GM18873 (cell line): ENCODE measurements around the gene CACNA2D1.
"Not testable (repeated sequence)": the region's sequence is repeated elsewhere in the genome, so short reads cannot be mapped to it uniquely, and the experiment has no call there.

Experiments used
- ATAC-seq: cut with Tn5 transposase; IDR thresholded peaks from one replicate; pipeline ENCODE4 v1.9.1; 2021; ENCODE audit warnings: mild to moderate bottlenecking, moderate library complexity, moderate number of reproducible peaks; ENCODE audit not compliant: unreplicated experiment, low FRiP score

CACNA2D1 gene

GRCh38 chr7:82017334-82017943 lies 426.1 kb downstream of the CACNA2D1 start:
- ATAC-seq: no peak

GRCh38 chr7:82015751-82016150 lies 427.8 kb downstream of the CACNA2D1 start:
- ATAC-seq: no peak

GRCh38 chr7:82014574-82014973 lies 429.0 kb downstream of the CACNA2D1 start:
- ATAC-seq: not testable (repeated sequence)

- ATAC-seq: no peak
These were observed 431.1 kb downstream of the CACNA2D1 start for GRCh38 chr7:82012453-82012852.

- ATAC-seq: no peak
These were observed 433.2 kb downstream of the CACNA2D1 start for GRCh38 chr7:82010416-82010815.

- ATAC-seq: no peak
These were observed 436.3 kb downstream of the CACNA2D1 start for GRCh38 chr7:82007315-82007714.

GRCh38 chr7:82005056-82005455 lies 438.5 kb downstream of the CACNA2D1 start:
- ATAC-seq: no peak

GRCh38 chr7:81993186-81993585 lies 450.4 kb downstream of the CACNA2D1 start:
- no peak for ATAC-seq

- ATAC-seq: no peak
These were observed 453.2 kb downstream of the CACNA2D1 start for GRCh38 chr7:81990395-81990794.

- no peak for ATAC-seq
These were observed 456.7 kb downstream of the CACNA2D1 start for GRCh38 chr7:81986723-81987470.

GRCh38 chr7:81983406-81983805 lies 460.2 kb downstream of the CACNA2D1 start:
- ATAC-seq: no peak

DNA sequence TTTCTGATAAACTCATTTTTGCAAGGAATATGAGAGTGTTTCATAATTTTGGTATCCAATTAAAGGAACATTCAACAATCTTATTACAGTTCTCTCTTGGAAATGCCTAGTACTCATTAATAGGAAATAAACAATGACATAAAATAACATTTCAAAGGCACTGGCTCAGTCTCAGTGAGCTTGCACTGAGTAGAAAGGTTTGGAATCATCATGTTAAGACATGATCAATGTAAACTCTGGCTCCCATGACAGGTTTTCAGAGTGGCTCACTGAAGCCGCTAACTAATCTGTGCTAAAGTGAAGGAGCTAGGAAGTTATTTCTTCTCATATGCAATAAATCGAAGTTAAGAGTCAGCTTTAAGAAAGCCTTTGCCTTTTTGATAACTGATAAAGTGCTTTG lies 470.5 kb downstream of the CACNA2D1 start:
- no peak for ATAC-seq

DNA sequence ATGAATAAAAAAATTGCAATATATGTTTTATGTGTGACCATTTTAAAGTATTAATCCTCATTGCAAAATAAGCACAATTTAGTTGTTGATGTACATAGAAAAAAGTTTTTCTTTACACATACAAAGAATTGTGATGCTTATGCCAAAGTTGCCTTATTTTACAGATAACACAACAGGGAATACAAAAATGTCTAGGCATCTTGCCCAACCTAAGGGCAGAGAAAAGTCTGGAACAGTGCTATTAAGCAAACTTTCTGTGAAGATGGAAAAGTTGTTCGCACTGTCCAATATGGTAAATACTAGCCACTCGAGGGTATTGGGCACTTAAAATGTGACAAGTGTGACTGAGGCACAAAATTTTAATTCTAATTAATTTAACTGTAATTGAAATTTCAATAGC lies 483.6 kb downstream of the CACNA2D1 start:
- ATAC-seq: no peak

DNA sequence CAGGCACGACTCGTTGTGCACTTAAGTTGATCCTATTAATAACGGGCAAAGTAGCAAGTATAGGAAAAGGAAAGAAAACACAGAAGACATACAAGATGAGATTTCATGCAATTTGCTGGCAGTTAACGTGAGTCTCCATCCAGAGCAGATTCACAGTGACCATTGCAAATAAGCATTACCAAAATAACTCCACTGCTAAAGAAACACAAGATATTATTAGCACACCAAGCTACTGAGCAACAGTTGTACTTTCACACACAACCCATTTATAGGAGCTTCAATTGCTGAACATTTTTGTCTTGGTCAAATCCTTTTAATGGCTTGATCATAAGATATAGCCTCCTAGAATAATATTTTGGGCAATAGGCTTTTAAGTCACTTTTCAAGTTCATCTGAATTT lies 486.1 kb downstream of the CACNA2D1 start:
- ATAC-seq: no peak

DNA sequence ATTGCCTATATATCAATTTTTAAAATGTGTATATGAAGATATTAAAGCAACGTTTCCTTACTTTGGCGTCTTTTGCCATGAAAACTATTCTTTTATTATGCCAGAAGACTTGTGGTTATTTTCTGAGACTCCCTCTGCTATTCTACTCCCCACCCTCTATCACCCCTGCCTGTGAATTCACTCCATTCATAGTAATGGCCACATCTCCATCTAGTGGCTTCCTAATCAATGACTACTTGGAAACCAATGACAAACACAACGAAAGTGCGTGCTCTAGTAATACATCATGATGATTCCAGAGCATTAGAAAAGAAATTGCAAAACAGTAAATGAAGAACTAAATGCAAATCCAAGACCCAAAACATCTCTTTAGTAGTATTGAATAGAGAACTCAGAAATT lies 487.1 kb downstream of the CACNA2D1 start:
- ATAC-seq: peak; percentile 69

- ATAC-seq: no peak
These were observed 494.3 kb downstream of the CACNA2D1 start for GRCh38 chr7:81949306-81949705.

GRCh38 chr7:81944058-81944457 lies 499.5 kb downstream of the CACNA2D1 start:
- ATAC-seq: no peak

- ATAC-seq: no peak
These were observed 506.5 kb downstream of the CACNA2D1 start for GRCh38 chr7:81937091-81937490.

- ATAC-seq: no peak
These were observed 508.8 kb downstream of the CACNA2D1 start for GRCh38 chr7:81934596-81935301.

GRCh38 chr7:81932936-81933335 lies 510.6 kb downstream of the CACNA2D1 start:
- no peak for ATAC-seq

DNA sequence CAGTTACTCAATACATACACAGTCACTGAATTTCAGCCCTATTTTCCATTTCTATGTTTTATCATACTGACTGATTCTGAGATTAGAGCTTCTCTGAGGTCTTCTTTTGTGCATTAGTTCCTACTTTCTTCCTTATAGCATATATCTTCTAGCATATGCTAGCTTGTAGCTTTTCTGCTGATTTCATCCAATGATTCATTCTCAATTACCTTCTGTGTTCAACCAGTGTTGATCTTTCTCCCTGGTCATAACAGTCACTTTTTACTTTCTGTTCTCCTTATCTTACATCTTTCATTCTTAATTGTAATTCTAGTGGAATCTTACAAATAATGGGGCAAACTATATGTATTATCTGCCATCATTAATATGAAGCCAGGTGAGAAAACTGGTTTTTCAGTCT lies 514.2 kb downstream of the CACNA2D1 start:
- ATAC-seq: no peak

GRCh38 chr7:81926154-81926553 lies 517.4 kb downstream of the CACNA2D1 start:
- no peak for ATAC-seq
